Liver (tissue), 9 donors: ENCODE results near the gene CD8B2. TPM values are rescaled to one million over a fixed set of nuclear protein-coding genes. Genes with fewer than 3 reads are reported as not detected.

Source experiments
- DNase-seq: peaks from one replicate; pipeline ENCODE4 v3.0.0-alpha.2; 2017; ENCODE audit warnings: low spot score
- H3K27ac ChIP-seq, 2 donors: one replicate each; pipeline ENCODE4 v1.7.0; 2013; ENCODE audit warnings: inconsistent platforms in 2 of 2, low read length in 2 of 2, control low read depth in 1 of 2, low read depth in 1 of 2, mild to moderate bottlenecking in 1 of 2
- H3K27me3 ChIP-seq, 4 donors: one replicate each; pipeline versions ENCODE4 v1.6.1 to v1.7.0; 2013; ENCODE audit warnings: low read length in 3 of 4, inconsistent platforms in 1 of 4, mild to moderate bottlenecking in 1 of 4, moderate library complexity in 1 of 4; ENCODE audit not compliant: control insufficient read depth in 4 of 4, insufficient read depth in 4 of 4
- H3K36me3 ChIP-seq, 4 donors: one replicate each; pipeline versions ENCODE4 v1.6.1 to v1.7.0; 2013; ENCODE audit warnings: low read length in 3 of 4, mild to moderate bottlenecking in 3 of 4, low read depth in 1 of 4, moderate library complexity in 1 of 4; ENCODE audit not compliant: control insufficient read depth in 4 of 4, insufficient read depth in 3 of 4
- H3K4me1 ChIP-seq, 4 donors: one replicate each; pipeline versions ENCODE4 v1.6.1 to v1.7.0; 2013; ENCODE audit warnings: low read length in 3 of 4, mild to moderate bottlenecking in 3 of 4, moderate library complexity in 1 of 4; ENCODE audit not compliant: control insufficient read depth in 4 of 4, insufficient read depth in 4 of 4
- H3K4me3 ChIP-seq, 3 donors: one replicate each; pipeline versions ENCODE4 v1.6.1 to v1.7.0; 2013; ENCODE audit warnings: low read length in 3 of 3, control low read depth in 1 of 3, low read depth in 1 of 3, mild to moderate bottlenecking in 1 of 3
- H3K9ac ChIP-seq, 2 donors: one replicate each; pipeline ENCODE4 v1.7.0; 2013; ENCODE audit warnings: low read length in 2 of 2, mild to moderate bottlenecking in 2 of 2, moderate library complexity in 2 of 2, control low read depth in 1 of 2, low read depth in 1 of 2
- H3K9me3 ChIP-seq, 4 donors: one replicate each; pipeline versions ENCODE4 v1.6.1 to v1.7.0; 2013; ENCODE audit warnings: low read length in 3 of 4; ENCODE audit not compliant: control insufficient read depth in 4 of 4
- CTCF ChIP-seq: fragments of 150-350 bp; IDR thresholded peaks from 2 replicates; pipeline ENCODE4 v1.5.1; 2017; ENCODE audit warnings: improper control_type of control experiment, low read depth, low read length; ENCODE audit not compliant: missing input control
- EGR1 ChIP-seq, 2 donors: IDR thresholded peaks; 2 replicates each; pipeline ENCODE4 v1.6.1; 2016 to 2018; ENCODE audit warnings: antibody characterized with exemption in 2 of 2, low read depth in 2 of 2
- FOXA1 ChIP-seq: IDR thresholded peaks from 2 replicates; pipeline ENCODE4 v1.6.1; 2016; ENCODE audit warnings: antibody characterized with exemption
- FOXA2 ChIP-seq: IDR thresholded peaks from 2 replicates; pipeline ENCODE4 v1.6.1; 2016; ENCODE audit warnings: antibody characterized with exemption
- GABPA ChIP-seq, 2 donors: IDR thresholded peaks in 1 of 2; conservative IDR thresholded peaks in 1 of 2; 2 replicates each; pipeline ENCODE4 v1.6.1; 2016; ENCODE audit warnings: antibody characterized with exemption in 2 of 2, mild to moderate bottlenecking in 1 of 2, moderate library complexity in 1 of 2
- HNF4A ChIP-seq, 2 donors: conservative IDR thresholded peaks; 2 replicates each; pipeline ENCODE4 v1.6.1; 2016; ENCODE audit warnings: antibody characterized with exemption in 2 of 2, mild to moderate bottlenecking in 2 of 2
- HNF4G ChIP-seq: IDR thresholded peaks from 2 replicates; pipeline ENCODE4 v1.6.1; 2016; ENCODE audit warnings: antibody characterized with exemption
- JUND ChIP-seq, 2 donors: IDR thresholded peaks; 2 replicates each; pipeline ENCODE4 v1.6.1; 2016; ENCODE audit warnings: antibody characterized with exemption in 2 of 2
- MAX ChIP-seq: IDR thresholded peaks from 2 replicates; pipeline ENCODE4 v1.6.1; 2016; ENCODE audit warnings: antibody characterized with exemption
- NR2F2 ChIP-seq: IDR thresholded peaks from 2 replicates; pipeline ENCODE4 v1.6.1; 2016; ENCODE audit warnings: antibody characterized with exemption
- RAD21 ChIP-seq, 2 donors: IDR thresholded peaks; 2 replicates each; pipeline ENCODE4 v1.6.1; 2016; ENCODE audit warnings: antibody characterized with exemption in 2 of 2, mild to moderate bottlenecking in 2 of 2
- RXRA ChIP-seq, 2 donors: IDR thresholded peaks; 2 replicates each; pipeline ENCODE4 v1.6.1; 2017 to 2018; ENCODE audit warnings: antibody characterized with exemption in 2 of 2, mild to moderate bottlenecking in 1 of 2
- SP1 ChIP-seq: IDR thresholded peaks from 2 replicates; pipeline ENCODE4 v1.6.1; 2018; ENCODE audit warnings: antibody characterized with exemption, mild to moderate bottlenecking
- TAF1 ChIP-seq: conservative IDR thresholded peaks from 2 replicates; pipeline ENCODE4 v1.6.1; 2016; ENCODE audit warnings: antibody characterized with exemption, mild to moderate bottlenecking
- YY1 ChIP-seq: IDR thresholded peaks from 2 replicates; pipeline ENCODE4 v1.6.1; 2016; ENCODE audit warnings: antibody characterized with exemption, mild to moderate bottlenecking
- ZBTB33 ChIP-seq: IDR thresholded peaks from 2 replicates; pipeline ENCODE4 v1.6.1; 2016; ENCODE audit warnings: antibody characterized with exemption
- WGBS: extraction: QIAGEN DNeasy Blood & Tissue Kit; methylation state at CpG from one replicate; pipeline ENCODE4 v1.1.7; 2013; 5-methylcytosine and 5-hydroxymethylcytosine counted together
- polyA plus RNA-seq, 2 donors: library from polyadenylated mRNA; stranded (reverse) in 1 of 2; unstranded in 1 of 2; fragments of 200-250 nt in 1 of 2; fragments of >200 nt in 1 of 2; fragmentation: Nextera tagmentation in 1 of 2; extraction: Ambion mirVana in 1 of 2; gene quantifications; one replicate each; pipeline versions ENCODE4 v1.2.1 to v1.2.3, GENCODE V29; 2013 to 2015
- total RNA-seq, 2 donors: library from RNA; depleted of rRNA; stranded (reverse); fragments of >200 nt; gene quantifications; one replicate each; pipeline ENCODE4 v1.2.3, GENCODE V29; 2014
- TF ChIP-seq, protein P1 (sequence below): IDR thresholded peaks from 2 replicates; pipeline ENCODE4 v1.6.1; 2016; ENCODE audit warnings: antibody characterized with exemption
- TF ChIP-seq, protein P2 (sequence below): IDR thresholded peaks from 2 replicates; pipeline ENCODE4 v1.6.1; 2016; ENCODE audit warnings: antibody characterized with exemption, mild to moderate bottlenecking
- donor health status: healthy.
- donor health status: healthy.
- donor health status: healthy.
- donor health status: healthy.
- donor health status: healthy.

Gene CD8B2
- total and polyA plus RNA-seq, 4 donors, result under 0.01 to 0.05 TPM; not detected in 2

- WGBS, result 83% methylated on average over 10 of the region's 10 CpGs
- Histone ChIP-seq H3K27ac (no peak overlapping the region), H3K9me3 (no peaks in the 10 kb centered on the region), H3K4me1 (no peaks in the 10 kb centered on the region), H3K36me3 (no peaks in the 10 kb centered on the region), H3K27me3 (no peaks in the 10 kb centered on the region), H3K4me3 (no peak overlapping the region), H3K9ac (no peak overlapping the region)
- DNase-seq, result no peak
- TF ChIP-seq FOXA1 (no peak), SP1 (no peak), MAX (no peak), RXRA (IDR thresholded peaks at IDR 0.05) (no peak), EGR1 (IDR thresholded peaks at IDR 0.05; ENCODE audit: low read depth in 2 of 2) (no peak), YY1 (no peak), NR2F2 (no peak), JUND (IDR thresholded peaks at IDR 0.05) (no peak), CTCF (no peak), HNF4G (no peak), TAF1 (no peak), HNF4A (conservative IDR thresholded peaks at IDR 0.05) (no peak), GABPA (IDR thresholded peaks at IDR 0.05 in 1 of 2, conservative IDR thresholded peaks at IDR 0.05 in 1 of 2) (no peak), FOXA2 (no peak), ZBTB33 (no peak), RAD21 (IDR thresholded peaks at IDR 0.05) (no peak)
- TF ChIP-seq, protein P1, sequence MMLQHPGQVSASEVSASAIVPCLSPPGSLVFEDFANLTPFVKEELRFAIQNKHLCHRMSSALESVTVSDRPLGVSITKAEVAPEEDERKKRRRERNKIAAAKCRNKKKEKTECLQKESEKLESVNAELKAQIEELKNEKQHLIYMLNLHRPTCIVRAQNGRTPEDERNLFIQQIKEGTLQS, result no peak
- TF ChIP-seq, protein P2, sequence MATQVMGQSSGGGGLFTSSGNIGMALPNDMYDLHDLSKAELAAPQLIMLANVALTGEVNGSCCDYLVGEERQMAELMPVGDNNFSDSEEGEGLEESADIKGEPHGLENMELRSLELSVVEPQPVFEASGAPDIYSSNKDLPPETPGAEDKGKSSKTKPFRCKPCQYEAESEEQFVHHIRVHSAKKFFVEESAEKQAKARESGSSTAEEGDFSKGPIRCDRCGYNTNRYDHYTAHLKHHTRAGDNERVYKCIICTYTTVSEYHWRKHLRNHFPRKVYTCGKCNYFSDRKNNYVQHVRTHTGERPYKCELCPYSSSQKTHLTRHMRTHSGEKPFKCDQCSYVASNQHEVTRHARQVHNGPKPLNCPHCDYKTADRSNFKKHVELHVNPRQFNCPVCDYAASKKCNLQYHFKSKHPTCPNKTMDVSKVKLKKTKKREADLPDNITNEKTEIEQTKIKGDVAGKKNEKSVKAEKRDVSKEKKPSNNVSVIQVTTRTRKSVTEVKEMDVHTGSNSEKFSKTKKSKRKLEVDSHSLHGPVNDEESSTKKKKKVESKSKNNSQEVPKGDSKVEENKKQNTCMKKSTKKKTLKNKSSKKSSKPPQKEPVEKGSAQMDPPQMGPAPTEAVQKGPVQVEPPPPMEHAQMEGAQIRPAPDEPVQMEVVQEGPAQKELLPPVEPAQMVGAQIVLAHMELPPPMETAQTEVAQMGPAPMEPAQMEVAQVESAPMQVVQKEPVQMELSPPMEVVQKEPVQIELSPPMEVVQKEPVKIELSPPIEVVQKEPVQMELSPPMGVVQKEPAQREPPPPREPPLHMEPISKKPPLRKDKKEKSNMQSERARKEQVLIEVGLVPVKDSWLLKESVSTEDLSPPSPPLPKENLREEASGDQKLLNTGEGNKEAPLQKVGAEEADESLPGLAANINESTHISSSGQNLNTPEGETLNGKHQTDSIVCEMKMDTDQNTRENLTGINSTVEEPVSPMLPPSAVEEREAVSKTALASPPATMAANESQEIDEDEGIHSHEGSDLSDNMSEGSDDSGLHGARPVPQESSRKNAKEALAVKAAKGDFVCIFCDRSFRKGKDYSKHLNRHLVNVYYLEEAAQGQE, result no peak
Measured at GRCh38 chr2:106537791-106538191, 50.6 kb downstream of the CD8B2 start.
